MM.1S (cell line): Measurements from ENCODE around the gene YOD1.

Experiments used
- DNase-seq: peaks from one replicate; pipeline ENCODE4 v3.0.0-alpha.2; 2015
- H2AFZ ChIP-seq: fragments of 300-600 bp; sonication (generic); 2 replicates; pipeline ENCODE4 v1.6.0; 2016; ENCODE audit warnings: antibody characterized with exemption, low read length
- H3F3A ChIP-seq: fragments of 300-600 bp; sonication (generic); 2 replicates; pipeline ENCODE4 v1.6.1; 2016; ENCODE audit warnings: mild to moderate bottlenecking, antibody characterized with exemption, low read length, moderate library complexity, mixed read lengths; ENCODE audit not compliant: insufficient read depth
- H3K27ac ChIP-seq: fragments of 300-600 bp; sonication (generic); 2 replicates; pipeline ENCODE4 v1.5.1; 2016; ENCODE audit warnings: mild to moderate bottlenecking, low read length
- H3K27me3 ChIP-seq: fragments of 300-600 bp; sonication (generic); replicated peaks from 2 replicates; pipeline ENCODE4 v1.6.0; 2016; ENCODE audit warnings: low read length; ENCODE audit not compliant: insufficient read depth
- H3K36me3 ChIP-seq: fragments of 300-600 bp; sonication (generic); replicated peaks from 2 replicates; pipeline ENCODE4 v1.6.1; 2016; ENCODE audit warnings: mild to moderate bottlenecking, low read length, mixed read lengths; ENCODE audit not compliant: insufficient read depth
- H3K4me1 ChIP-seq: fragments of 300-600 bp; sonication (generic); 2 replicates; pipeline ENCODE4 v1.6.1; 2016; ENCODE audit warnings: low read length, mixed read lengths
- H3K4me2 ChIP-seq: fragments of 300-600 bp; sonication (generic); 2 replicates; pipeline ENCODE4 v1.6.0; 2016; ENCODE audit warnings: low read depth, low read length
- H3K4me3 ChIP-seq: fragments of 300-600 bp; sonication (generic); 2 replicates; pipeline ENCODE4 v1.5.1; 2016; ENCODE audit warnings: low read length, mixed read lengths
- H3K79me2 ChIP-seq: fragments of 300-600 bp; sonication (generic); 2 replicates; pipeline ENCODE4 v1.6.1; 2016; ENCODE audit warnings: mixed run types, low read length, mixed read lengths
- H3K9ac ChIP-seq: fragments of 300-600 bp; sonication (generic); 2 replicates; pipeline ENCODE4 v1.6.1; 2016; ENCODE audit warnings: low read length, mixed read lengths
- H3K9me2 ChIP-seq: fragments of 300-600 bp; sonication (generic); replicated peaks from 2 replicates; pipeline ENCODE4 v1.6.1; 2016; ENCODE audit warnings: mild to moderate bottlenecking, low read length, mixed read lengths; ENCODE audit not compliant: insufficient read depth
- H3K9me3 ChIP-seq: fragments of 300-600 bp; sonication (generic); replicated peaks from 2 replicates; pipeline ENCODE4 v1.6.1; 2016; ENCODE audit warnings: mild to moderate bottlenecking, low read length, mixed read lengths; ENCODE audit not compliant: insufficient read depth
- H4K20me1 ChIP-seq: fragments of 300-600 bp; sonication (generic); 2 replicates; pipeline ENCODE4 v1.6.1; 2016; ENCODE audit warnings: mild to moderate bottlenecking, low read length, moderate library complexity, mixed read lengths; ENCODE audit not compliant: insufficient read depth
- CTCF ChIP-seq: fragments of 300-600 bp; sonication (generic); IDR thresholded peaks from 2 replicates; pipeline ENCODE4 v1.5.1; 2016; ENCODE audit warnings: antibody characterized with exemption, low read length, mixed read lengths
- EZH2 ChIP-seq: fragments of 300-600 bp; sonication (generic); optimal IDR thresholded peaks from 2 replicates; pipeline ENCODE3; 2017; ENCODE audit warnings: low read depth, mild to moderate bottlenecking, antibody characterized with exemption, low read length, mixed read lengths
- EZH2phosphoT487 ChIP-seq: fragments of 300-600 bp; sonication (generic); IDR thresholded peaks from 2 replicates; pipeline ENCODE4 v1.6.1; 2018; ENCODE audit warnings: antibody characterized with exemption, low read length

The YOD1 gene

DNA sequence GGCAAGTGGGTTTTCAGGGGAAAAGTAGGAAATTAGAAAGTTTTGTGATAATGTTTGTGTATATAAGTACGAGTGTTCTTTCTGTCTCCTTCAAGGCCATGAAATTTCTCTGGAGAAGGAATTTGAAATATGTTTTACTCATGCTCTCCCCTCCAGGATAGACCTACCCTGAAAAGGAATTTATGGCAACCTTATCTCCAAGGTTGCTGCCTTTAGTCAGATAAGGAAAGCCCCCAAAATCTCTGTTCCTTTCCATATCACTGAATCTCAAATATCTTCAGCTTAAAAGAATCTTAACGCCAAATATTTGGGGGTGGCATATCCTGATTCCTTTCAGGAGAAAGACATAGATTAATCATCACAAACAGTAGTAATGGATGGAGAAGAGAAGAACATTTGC, 37.2 kb upstream of the YOD1 start:
- Histone ChIP-seq H3K4me3 (no peak overlapping the region), H4K20me1 (no peaks in the 10 kb centered on the region), H3F3A (no peaks in the 10 kb centered on the region), H3K79me2 (no peaks in the 10 kb centered on the region), H3K4me1 (peaks cover 12% of the 10 kb centered on the region), H3K27ac (no peak overlapping the region), H3K9me2 (no peaks in the 10 kb centered on the region), H3K9ac (no peak overlapping the region), H3K27me3 (no peaks in the 10 kb centered on the region), H3K36me3 (no peaks in the 10 kb centered on the region), H2AFZ (no peak overlapping the region), H3K4me2 (no peak overlapping the region), H3K9me3 (no peaks in the 10 kb centered on the region)
- TF ChIP-seq EZH2phosphoT487 (no peak), EZH2 (no peak), CTCF (no peak)
- no peak for DNase-seq

DNA sequence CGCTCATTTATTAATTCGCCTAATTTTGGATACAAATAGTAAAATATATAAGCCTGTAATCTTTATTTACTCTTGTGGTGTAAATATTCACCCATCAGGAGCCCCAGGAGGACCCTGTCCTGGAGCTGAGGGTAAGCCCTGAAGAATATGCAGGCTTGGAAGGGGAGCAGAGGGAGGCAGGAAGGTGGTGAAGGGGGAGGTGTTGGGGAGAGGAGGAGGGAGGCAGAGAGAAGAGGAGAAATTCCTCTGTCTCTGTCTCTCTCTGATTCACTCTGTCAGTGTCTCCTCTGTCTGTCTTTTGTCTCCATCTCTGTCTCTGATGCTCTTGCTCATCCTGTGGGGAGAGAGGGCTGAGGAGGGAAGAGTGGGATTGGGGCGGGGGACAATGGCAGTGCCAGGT, 34.9 kb upstream of the YOD1 start:
- Histone ChIP-seq H3K4me3 (no peak overlapping the region), H3K9me3 (no peaks in the 10 kb centered on the region), H3K27ac (no peak overlapping the region), H3K36me3 (no peaks in the 10 kb centered on the region), H4K20me1 (no peaks in the 10 kb centered on the region), H2AFZ (no peak overlapping the region), H3K9me2 (no peaks in the 10 kb centered on the region), H3K4me2 (no peak overlapping the region), H3K9ac (no peak overlapping the region), H3K4me1 (peaks cover 6% of the 10 kb centered on the region; the same call in 1 of the 2 replicates), H3F3A (no peaks in the 10 kb centered on the region), H3K79me2 (no peaks in the 10 kb centered on the region), H3K27me3 (no peaks in the 10 kb centered on the region)
- TF ChIP-seq EZH2 (no peak), EZH2phosphoT487 (no peak), CTCF (no peak)
- DNase-seq, result no peak

DNA sequence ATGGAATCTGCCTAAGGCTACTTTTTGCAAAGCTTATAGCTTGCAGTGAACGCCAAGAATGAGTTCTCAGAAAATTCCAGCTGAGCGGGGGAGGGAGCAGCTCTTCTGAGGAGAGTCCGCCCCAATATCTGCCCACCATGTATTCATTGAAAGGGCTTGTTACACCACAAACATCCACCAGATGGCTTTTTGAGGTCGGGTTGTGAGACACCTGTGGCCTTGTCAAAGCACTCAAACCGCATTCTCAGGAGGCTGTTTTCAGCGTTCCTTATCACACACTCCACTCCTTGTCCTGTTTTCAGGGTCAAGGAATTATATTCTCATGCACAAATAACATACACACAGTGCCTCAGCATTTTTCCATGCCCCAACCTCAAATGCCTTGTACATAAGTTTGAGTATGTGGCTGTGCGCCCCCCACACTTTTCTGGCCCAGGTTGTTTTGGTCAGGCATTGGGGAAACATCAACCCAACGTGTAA, 33.7 kb upstream of the YOD1 start:
- H3K27ac ChIP-seq, result no peak overlapping the region
- H4K20me1 ChIP-seq, result no peaks in the 10 kb centered on the region
- no peaks in the 10 kb centered on the region for H3K9me3 ChIP-seq
- TF ChIP-seq CTCF (peak; percentile 75), EZH2 (no peak), EZH2phosphoT487 (no peak)
- peak; percentile 85 for DNase-seq
- peaks cover 3% of the 10 kb centered on the region; the same call in 1 of the 2 replicates for H3K4me1 ChIP-seq
- no peak overlapping the region for H3K4me2 ChIP-seq
- no peaks in the 10 kb centered on the region for H3K36me3 ChIP-seq
- no peak overlapping the region for H3K9ac ChIP-seq
- no peak overlapping the region for H3K4me3 ChIP-seq
- no peaks in the 10 kb centered on the region for H3K27me3 ChIP-seq
- no peak overlapping the region for H2AFZ ChIP-seq
- H3K79me2 ChIP-seq, result no peaks in the 10 kb centered on the region
- no peaks in the 10 kb centered on the region for H3F3A ChIP-seq
- no peaks in the 10 kb centered on the region for H3K9me2 ChIP-seq
